ENCODE measurements around the gene RHBDL1. TPM values are rescaled to one million over a fixed set of nuclear protein-coding genes. Genes with fewer than 3 reads are reported as not detected.

Gene RHBDL1
- total and polyA plus RNA-seq, 2 experiments from 2014 or later: 8.4 to 10.1 TPM

- Mint-ChIP-seq H3K27ac (no peak overlapping the region; the same call in 1 of the 2 replicates), H3K4me3 (no peak overlapping the region; the same call in 2 of the 3 replicates), H3K9me3 (peaks cover 4% of the 10 kb centered on the region; the same call in 2 of the 3 replicates), H3K36me3 (ENCODE audit: low read depth) (no peaks in the 10 kb centered on the region), H3K27me3 (ENCODE audit: insufficient read depth, low read depth, poor library complexity) (peaks cover 12% of the 10 kb centered on the region), H3K4me1 (peaks cover 20% of the 10 kb centered on the region)
- Histone ChIP-seq H3K27ac (ENCODE audit: low read depth) (no peak overlapping the region), H3F3A (replicated peaks; ENCODE audit: low read depth) (0 out of 2 replicates have a peak, but pooled peaks cover 6% of the 10 kb centered on the region), H3K27me3 (ENCODE audit: insufficient read depth) (no peaks in the 10 kb centered on the region), H2AFZ (no peak overlapping the region), H3K4me3 (no peak overlapping the region), H3K9me2 (ENCODE audit: insufficient read depth) (no peaks in the 10 kb centered on the region), H3K79me2 (replicated peaks; ENCODE audit: insufficient read depth) (peaks cover 14% of the 10 kb centered on the region), H3K4me2 (peak overlapping the region; percentile 26; the same call in 1 of the 2 replicates), H3K36me3 (ENCODE audit: insufficient read depth) (no peaks in the 10 kb centered on the region), H4K20me1 (replicated peaks; ENCODE audit: insufficient read depth) (no peaks in the 10 kb centered on the region; the same call in 1 of the 2 replicates), H3K4me1 (ENCODE audit: insufficient read depth) (peaks cover 24% of the 10 kb centered on the region)
- DNase-seq (ENCODE audit: low spot score) (no peak), ATAC-seq (no peak)
- TF ChIP-seq CREB1 (CRISPR knock-in tag; IDR thresholded peaks at IDR 0.05; ENCODE audit: low read depth) (no peak), EZH2phosphoT487 (IDR thresholded peaks at IDR 0.05; ENCODE audit: unreplicated experiment) (no peak), REST (IDR thresholded peaks at IDR 0.05; ENCODE audit: unreplicated experiment) (no peak), ZNF331 (CRISPR knock-in tag; IDR thresholded peaks at IDR 0.05; ENCODE audit: low read depth) (no peak), CTCF (conservative IDR thresholded peaks at IDR 0.05; ENCODE audit: low read depth in 2 of 2) (no peak), EZH2 (IDR thresholded peaks at IDR 0.05; ENCODE audit: low read depth, unreplicated experiment) (no peak), POLR2AphosphoS5 (IDR thresholded peaks at IDR 0.05; ENCODE audit: low read depth) (no peak), NANOG (IDR thresholded peaks at IDR 0.05; ENCODE audit: borderline replicate concordance) (no peak), STAT1 (IDR thresholded peaks at IDR 0.05; ENCODE audit: unreplicated experiment) (no peak), JUNB (IDR thresholded peaks at IDR 0.05; ENCODE audit: unreplicated experiment) (no peak)
These were observed 36.6 kb upstream of the RHBDL1 start for GRCh38 chr16:638836-639235.

GRCh38 chr16:640614-641013, 34.9 kb upstream of the RHBDL1 start:
- Histone ChIP-seq H3K79me2 (replicated peaks; ENCODE audit: insufficient read depth) (peaks cover 17% of the 10 kb centered on the region; the same call in 1 of the 2 replicates), H3K4me3 (no peak overlapping the region), H3K27me3 (ENCODE audit: insufficient read depth) (no peaks in the 10 kb centered on the region), H3K36me3 (ENCODE audit: insufficient read depth) (no peaks in the 10 kb centered on the region), H3K27ac (ENCODE audit: low read depth) (no peak overlapping the region), H3F3A (replicated peaks; ENCODE audit: low read depth) (0 out of 2 replicates have a peak, but pooled peaks cover 6% of the 10 kb centered on the region), H2AFZ (no peak overlapping the region), H3K4me1 (ENCODE audit: insufficient read depth) (peaks cover 24% of the 10 kb centered on the region), H3K9me2 (ENCODE audit: insufficient read depth) (no peaks in the 10 kb centered on the region), H3K4me2 (no peak overlapping the region; the same call in 1 of the 2 replicates), H4K20me1 (replicated peaks; ENCODE audit: insufficient read depth) (no peaks in the 10 kb centered on the region; the same call in 1 of the 2 replicates)
- no peaks in the 10 kb centered on the region for H3K36me3 Mint-ChIP-seq (ENCODE audit: low read depth)
- no peak overlapping the region for H3K27ac Mint-ChIP-seq
- peaks cover 12% of the 10 kb centered on the region for H3K27me3 Mint-ChIP-seq (ENCODE audit: insufficient read depth, low read depth, poor library complexity)
- no peak for DNase-seq (ENCODE audit: low spot score)
- H3K4me3 Mint-ChIP-seq: peak overlapping the region; percentile 67
- H3K4me1 Mint-ChIP-seq: peaks cover 23% of the 10 kb centered on the region
- H3K9me3 Mint-ChIP-seq: peaks cover 4% of the 10 kb centered on the region; the same call in 2 of the 3 replicates
- no peak for ATAC-seq
- TF ChIP-seq ZNF462 (CRISPR knock-in tag; IDR thresholded peaks at IDR 0.05) (no peak), EZH2phosphoT487 (IDR thresholded peaks at IDR 0.05; ENCODE audit: unreplicated experiment) (no peak)
